Stimulated activated naive CD4-positive, alpha-beta T cell (primary cell): ENCODE results near the gene ZFP2.
A peak's percentile ranks its signal among the peaks of the same experiment; 100 is the strongest.
"Not testable (repeated sequence)": the region's sequence is repeated elsewhere in the genome, so short reads cannot be mapped to it uniquely, and the experiment has no call there.

Source experiments
- DNase-seq, 6 experiments: peaks; one replicate each; lab custom pipeline; 2025; lab: John Stamatoyannopoulos, UW

The ZFP2 gene

GRCh38 chr5:178895615-178896571 is at the start of gene ZFP2:
ZFP2 (plus strand) TSS chr5:178895913; CDS start chr5:178931314, 35,401 bp downstream.
- peak in 3 of 6 experiments; percentile 8 to 9 (median 8) for DNase-seq

- no peak for DNase-seq
These were observed 46.4 kb upstream of the ZFP2 start for GRCh38 chr5:178849316-178849715.

- DNase-seq = no peak
These were observed 43.8 kb upstream of the ZFP2 start for GRCh38 chr5:178851951-178852350.

- no peak for DNase-seq
These were observed 41.4 kb upstream of the ZFP2 start for GRCh38 chr5:178854284-178854683.

- DNase-seq = peak; percentile 70 to 85 (median 78)
These were observed 35.8 kb upstream of the ZFP2 start, which contains the start of gene ZNF354B for GRCh38 chr5:178859625-178860521. ZNF354B (plus strand) TSS chr5:178859953; CDS start chr5:178861048, 1,095 bp downstream.

- not testable (repeated sequence) for DNase-seq
These were observed 35.1 kb upstream of the ZFP2 start for GRCh38 chr5:178860615-178861014.

- DNase-seq = no peak
These were observed 34.1 kb upstream of the ZFP2 start for GRCh38 chr5:178861627-178862026.

GRCh38 chr5:178866946-178867345 is 28.8 kb upstream of the ZFP2 start:
- no peak for DNase-seq

- DNase-seq = no peak
These were observed 26.1 kb upstream of the ZFP2 start for GRCh38 chr5:178869577-178869976.

GRCh38 chr5:178870411-178870810 is 25.3 kb upstream of the ZFP2 start:
- DNase-seq = no peak

GRCh38 chr5:178872302-178872701 is 23.4 kb upstream of the ZFP2 start:
- DNase-seq = no peak

GRCh38 chr5:178883115-178883694 is 12.5 kb upstream of the ZFP2 start:
- DNase-seq = not testable (repeated sequence)

- no peak for DNase-seq
These were observed 11.8 kb upstream of the ZFP2 start for GRCh38 chr5:178883815-178884430.

GRCh38 chr5:178899289-178899688 is 3.6 kb downstream of the ZFP2 start:
- DNase-seq = no peak

- no peak for DNase-seq
These were observed 7.1 kb downstream of the ZFP2 start for GRCh38 chr5:178902849-178903248.

GRCh38 chr5:178931846-178932760 is 36.4 kb downstream of the ZFP2 start:
- DNase-seq = no peak

- DNase-seq = no peak
These were observed 45.1 kb downstream of the ZFP2 start, which contains the start of gene ZNF454 for GRCh38 chr5:178940569-178941360. ZNF454 (plus strand) TSS chr5:178941198; CDS start chr5:178942792, 1,594 bp downstream.

- DNase-seq = no peak
These were observed 45.6 kb downstream of the ZFP2 start for GRCh38 chr5:178941361-178941760.

GRCh38 chr5:178965465-178966055 is 69.8 kb downstream of the ZFP2 start:
- DNase-seq = no peak
